Measurements from ENCODE around the gene CATSPERZ.

DNA sequence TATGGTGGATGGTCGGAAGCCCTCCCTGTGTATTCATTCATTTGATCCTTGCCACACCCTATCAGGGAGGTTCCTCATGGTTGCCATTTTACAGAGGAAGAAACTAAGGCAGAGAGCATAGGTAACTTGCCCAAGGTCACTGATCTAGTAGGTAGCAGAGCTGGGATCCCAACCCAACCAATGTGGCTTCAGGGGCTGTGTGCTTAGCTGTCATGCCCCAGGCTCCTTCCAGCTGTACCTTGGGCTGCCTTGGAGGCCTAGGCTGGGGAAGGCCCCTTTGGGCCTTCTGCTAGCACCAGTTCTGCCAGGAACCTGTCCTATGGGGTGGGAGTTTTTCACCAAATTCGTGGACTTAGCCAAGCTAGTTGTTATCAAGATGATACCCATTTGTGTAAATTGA, 24.3 kb upstream of the CATSPERZ start:
- TF ChIP-seq EZH2 (IDR thresholded peaks at IDR 0.05; ENCODE audit: borderline replicate concordance, low read length) (no peak), CTCF (conservative IDR thresholded peaks at IDR 0.05 in 1 of 2, IDR thresholded peaks at IDR 0.05 in 1 of 2; ENCODE audit: extremely low read depth in 1 of 2, insufficient read depth in 1 of 2, low read depth in 1 of 2, low read length in 2 of 2) (no peak)

Data from mammary epithelial cell (primary cell).